VCaP (cell line): ENCODE results near the gene UGT3A2.
"Not testable (repeated sequence)": the region's sequence is repeated elsewhere in the genome, so short reads cannot be mapped to it uniquely, and the experiment has no call there.

ENCODE experiments used
- H3K27ac ChIP-seq: fragments of 450-650 bp; 2 replicates; pipeline ENCODE4 v1.5.1; 2017
- CTCF ChIP-seq: fragments of 450-650 bp; conservative IDR thresholded peaks from 2 replicates; pipeline ENCODE4 v1.5.1; 2017; ENCODE audit warnings: mild to moderate bottlenecking, moderate library complexity

Gene UGT3A2

GRCh38 chr5:36049949-36050348, 16.7 kb downstream of the UGT3A2 start:
- no peak for TF ChIP-seq CTCF
- no peak overlapping the region for H3K27ac ChIP-seq

GRCh38 chr5:36047384-36048160, 19.1 kb downstream of the UGT3A2 start:
- H3K27ac ChIP-seq: peak overlapping the region; percentile 92; the same call in 1 of the 2 replicates
- TF ChIP-seq CTCF: no peak

GRCh38 chr5:36045895-36046294, 20.8 kb downstream of the UGT3A2 start:
- peak overlapping the region; percentile 92 for H3K27ac ChIP-seq
- TF ChIP-seq CTCF: no peak

- H3K27ac ChIP-seq: peak overlapping the region; percentile 46; the same call in 1 of the 2 replicates
- TF ChIP-seq CTCF: 0 out of 2 replicates have a peak, but pooled peaks have one; percentile 10
These were observed 25.2 kb downstream of the UGT3A2 start for GRCh38 chr5:36041537-36041845.

- H3K27ac ChIP-seq: peak overlapping the region; percentile 46; the same call in 1 of the 2 replicates
- TF ChIP-seq CTCF: no peak
These were observed 25.8 kb downstream of the UGT3A2 start for GRCh38 chr5:36040651-36041536.

- TF ChIP-seq CTCF: no peak
These were observed 31.0 kb downstream of the UGT3A2 start for GRCh38 chr5:36035696-36036095.

GRCh38 chr5:36034536-36035134, 32.0 kb downstream of the UGT3A2 start:
- not testable (repeated sequence) for H3K27ac ChIP-seq

More at GRCh38 chr5:36035696-36036095, 31.0 kb downstream of the UGT3A2 start:
- no peak overlapping the region for H3K27ac ChIP-seq
